Dermis microvascular lymphatic vessel endothelial cell (primary cell): ENCODE results near the gene RNF182. TPM values are rescaled to one million over a fixed set of nuclear protein-coding genes. Genes with fewer than 3 reads are reported as not detected.
"Not testable (repeated sequence)": the region's sequence is repeated elsewhere in the genome, so short reads cannot be mapped to it uniquely, and the experiment has no call there.

Source experiments
- DNase-seq, 2 donors: peaks; one replicate each; pipeline versions ENCODE4 v3.0.0 to v3.0.0-alpha.2; 2010; ENCODE audit warnings: low read depth in 2 of 2
- total RNA-seq: library from RNA; depleted of rRNA; stranded (reverse); fragments of >200 nt; gene quantifications from 2 replicates; pipeline ENCODE4 v1.2.1, GENCODE V29; 2014

Gene RNF182
- 0.38 and 1.2 TPM in 2 replicates for total RNA-seq

- no peak for DNase-seq
Observed at GRCh38 chr6:13924949-13925881, at the start of gene RNF182. Gene RNF182, plus strand, starts transcription at chr6:13924952. Its CDS starts 52,168 bp downstream, at chr6:13977120.

- no peak for DNase-seq
Observed at GRCh38 chr6:13877051-13877450, 47.7 kb upstream of the RNF182 start.

GRCh38 chr6:13880061-13880663 is 44.6 kb upstream of the RNF182 start:
- DNase-seq = not testable (repeated sequence)

- no peak for DNase-seq
Observed at GRCh38 chr6:13881621-13882165, 43.1 kb upstream of the RNF182 start.

- DNase-seq = no peak
Observed at GRCh38 chr6:13883966-13884365, 40.8 kb upstream of the RNF182 start.

- DNase-seq = no peak
Observed at GRCh38 chr6:13884397-13884796, 40.4 kb upstream of the RNF182 start.

GRCh38 chr6:13885601-13886000 is 39.2 kb upstream of the RNF182 start:
- DNase-seq = no peak

- no peak for DNase-seq
Observed at GRCh38 chr6:13886949-13887348, 37.8 kb upstream of the RNF182 start.

GRCh38 chr6:13892017-13892645 is 32.6 kb upstream of the RNF182 start:
- no peak for DNase-seq

GRCh38 chr6:13902922-13903321 is 21.8 kb upstream of the RNF182 start:
- no peak for DNase-seq

- DNase-seq = no peak
Observed at GRCh38 chr6:13903364-13903763, 21.4 kb upstream of the RNF182 start.

- no peak for DNase-seq
Observed at GRCh38 chr6:13907001-13907350, 17.8 kb upstream of the RNF182 start.

- no peak for DNase-seq
Observed at GRCh38 chr6:13907614-13908215, 17.0 kb upstream of the RNF182 start.

GRCh38 chr6:13908955-13909381 is 15.8 kb upstream of the RNF182 start:
- DNase-seq = peak; percentile 51 to 83

- no peak for DNase-seq
Observed at GRCh38 chr6:13910443-13910842, 14.3 kb upstream of the RNF182 start.

- no peak for DNase-seq
Observed at GRCh38 chr6:13911337-13911736, 13.4 kb upstream of the RNF182 start.

GRCh38 chr6:13913226-13914001 is 11.3 kb upstream of the RNF182 start:
- peak in 1 of 2 donors; percentile 37 for DNase-seq

- DNase-seq = peak in 1 of 2 donors; percentile 43
Observed at GRCh38 chr6:13914351-13914750, 10.4 kb upstream of the RNF182 start.

- no peak for DNase-seq
Observed at GRCh38 chr6:13915561-13916229, 9.1 kb upstream of the RNF182 start.

- peak in 1 of 2 donors; percentile 66 for DNase-seq
Observed at GRCh38 chr6:13916230-13916944, 8.4 kb upstream of the RNF182 start.
